Stimulated activated CD4-positive, alpha-beta T cell treated with anti-CD3 and anti-CD28 coated beads, Interleukin-1b, Interleukin-23, amount 100 ng/mL, for 1 hour (primary cell): ENCODE results near the gene INPP5A.
"Not testable (repeated sequence)": the region's sequence is repeated elsewhere in the genome, so short reads cannot be mapped to it uniquely, and the experiment has no call there.

Experiments used
- DNase-seq, 2 donors: peaks; one replicate each; pipeline ENCODE4 v3.0.0-alpha.2; 2020; ENCODE audit warnings: low read depth in 2 of 2

The INPP5A gene

DNA sequence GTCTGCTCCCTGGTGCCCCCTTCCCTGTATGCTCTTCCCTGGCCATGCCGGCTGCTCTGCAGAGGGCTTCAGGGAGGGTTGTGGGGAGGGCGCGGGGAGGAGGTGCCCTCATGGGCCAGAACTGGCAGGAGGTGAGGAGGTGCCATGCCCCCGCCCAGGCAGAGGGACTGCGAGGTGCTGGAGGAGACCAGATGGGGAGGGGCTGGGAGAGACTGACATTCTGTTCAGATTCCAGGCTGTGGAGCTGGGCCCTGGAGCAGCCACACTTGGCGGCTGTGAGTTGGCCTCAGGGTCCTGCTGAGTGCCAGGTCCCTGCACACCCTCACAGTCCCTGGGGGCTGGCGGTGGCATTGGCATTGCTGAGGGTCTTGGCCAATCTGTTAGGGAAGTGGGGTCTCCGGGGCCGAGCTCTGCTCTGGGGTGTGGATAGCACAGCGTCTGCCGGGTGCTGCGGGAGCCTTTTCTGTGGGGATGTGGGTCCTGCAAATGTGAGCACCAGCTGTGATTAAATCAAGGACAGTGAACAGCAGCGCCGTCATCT, 25.4 kb downstream of the INPP5A start:
- DNase-seq = no peak

DNA sequence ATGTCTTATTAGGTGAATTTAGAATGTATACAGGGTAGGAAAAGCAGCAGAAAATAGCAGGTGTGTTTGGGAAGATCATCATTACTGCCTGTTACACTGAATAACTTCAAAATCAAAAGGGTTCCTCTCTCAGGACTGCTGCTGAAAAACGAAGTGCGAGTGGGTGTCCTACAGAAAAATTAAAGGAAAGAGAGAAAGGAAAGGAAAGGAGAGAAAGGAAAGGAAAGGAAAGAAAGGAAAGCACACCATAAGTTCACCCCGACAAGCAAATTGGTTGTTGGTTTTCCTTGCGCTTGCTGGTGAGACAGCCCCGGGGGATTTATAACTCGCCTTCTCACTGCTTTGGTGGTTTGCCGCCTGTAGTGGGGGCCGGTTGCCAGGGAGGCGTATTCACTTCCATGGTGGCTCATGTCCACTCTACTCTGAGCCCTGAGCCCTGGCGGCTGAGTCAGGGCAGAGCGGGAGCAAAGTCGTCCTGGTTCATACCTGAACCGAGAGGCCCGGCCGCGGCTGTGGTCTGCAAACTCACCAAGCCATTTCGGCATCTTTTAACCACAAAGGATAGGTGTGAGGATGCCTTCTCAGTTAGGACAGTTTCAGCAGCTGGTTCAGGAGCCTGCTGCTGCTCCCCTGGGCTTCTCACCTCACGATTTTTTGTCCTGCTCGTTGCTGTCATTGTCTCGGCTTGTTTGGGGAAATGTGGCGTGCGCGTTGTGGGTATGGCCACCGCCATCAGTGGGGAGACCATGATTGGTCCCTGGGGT, 26.1 kb downstream of the INPP5A start:
- DNase-seq = no peak

DNA sequence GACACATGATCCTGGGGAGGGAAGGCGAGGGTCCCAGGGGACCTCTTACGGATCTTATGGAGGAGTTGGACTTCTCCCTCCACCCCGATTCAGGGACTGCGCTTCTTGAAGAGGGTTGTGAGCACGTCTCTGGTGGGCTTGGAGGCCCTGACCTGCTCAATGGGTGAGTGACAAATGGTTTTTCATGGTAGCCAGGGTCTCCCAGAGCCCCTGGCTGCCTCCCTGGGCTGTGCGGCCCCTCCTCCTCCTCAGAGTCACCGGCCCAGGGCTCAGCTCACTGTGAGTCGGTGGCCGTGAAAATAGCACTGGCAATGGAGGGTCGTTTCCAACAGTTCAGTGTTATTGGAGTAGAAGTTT, 26.6 kb downstream of the INPP5A start:
- no peak for DNase-seq

DNA sequence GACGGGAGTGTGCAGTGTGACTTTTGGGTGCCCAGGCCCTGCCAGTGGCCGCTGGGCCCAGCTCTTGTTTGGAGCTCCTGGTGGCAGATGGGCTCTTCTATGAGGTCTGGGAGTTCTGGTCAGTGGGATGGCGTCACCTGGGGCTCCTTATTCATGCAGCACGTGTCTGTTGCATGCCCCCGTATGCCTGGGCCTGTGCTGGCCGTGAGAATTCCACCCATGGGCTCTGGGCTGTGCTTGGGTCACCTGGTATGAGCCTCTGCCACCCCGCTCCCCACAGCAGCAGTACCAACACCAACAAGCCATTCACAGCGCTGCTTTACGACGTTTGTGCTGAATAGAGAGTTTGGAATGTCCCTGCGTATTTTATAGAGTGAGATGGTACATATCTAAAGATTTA, 27.1 kb downstream of the INPP5A start:
- DNase-seq = no peak

DNA sequence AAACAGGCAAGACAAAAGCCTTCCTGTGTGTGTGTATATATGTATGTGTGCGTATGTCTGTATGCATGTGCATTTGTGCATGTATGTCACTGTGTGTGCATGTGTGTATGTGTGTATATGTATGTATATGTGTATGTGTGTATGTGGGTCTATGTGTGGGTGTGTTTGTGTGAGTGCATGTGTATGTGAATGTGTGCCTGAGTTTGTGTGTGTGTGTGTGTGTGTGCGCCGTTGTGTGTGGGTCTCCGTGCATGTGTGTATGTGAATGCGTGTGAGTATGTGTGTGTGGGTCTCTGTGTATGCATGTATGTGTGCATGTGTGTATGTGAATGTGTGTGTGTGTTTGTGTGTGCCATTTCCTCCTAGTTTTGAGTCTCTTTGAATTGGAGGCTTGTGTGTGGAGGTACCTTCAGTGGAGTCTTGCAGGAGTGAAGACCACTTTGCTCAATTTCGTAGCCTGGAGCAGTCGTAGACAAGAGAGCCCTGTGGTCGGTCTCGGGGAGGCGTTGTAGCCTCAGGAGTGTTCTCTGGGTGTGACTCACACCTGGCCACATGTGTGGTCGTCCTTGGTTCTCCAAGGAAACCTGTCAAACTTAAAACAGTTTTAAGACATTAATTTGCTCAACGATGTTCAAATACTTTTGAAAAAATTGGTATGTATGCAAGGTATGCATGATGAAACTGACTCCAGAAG, 28.1 kb downstream of the INPP5A start:
- DNase-seq = no peak

DNA sequence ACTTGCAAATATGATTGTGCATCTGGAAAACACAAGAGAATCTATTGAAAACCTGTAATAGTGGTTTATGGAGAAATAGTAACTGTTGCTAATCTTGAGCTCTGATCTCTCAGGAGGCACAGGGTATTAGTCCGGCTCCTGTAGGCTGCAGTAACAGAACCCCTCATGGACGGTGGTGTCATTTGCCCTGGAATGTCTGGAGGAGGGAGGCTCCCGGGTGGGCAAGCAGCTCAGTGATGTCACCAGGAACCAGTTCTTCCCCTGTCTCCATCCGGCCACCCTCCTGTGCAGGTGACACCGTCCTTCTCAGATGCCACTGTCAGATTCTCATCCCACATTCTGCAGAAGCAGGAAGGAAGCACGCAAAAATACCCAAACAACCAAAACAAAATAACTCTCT, 29.3 kb downstream of the INPP5A start:
- no peak for DNase-seq

DNA sequence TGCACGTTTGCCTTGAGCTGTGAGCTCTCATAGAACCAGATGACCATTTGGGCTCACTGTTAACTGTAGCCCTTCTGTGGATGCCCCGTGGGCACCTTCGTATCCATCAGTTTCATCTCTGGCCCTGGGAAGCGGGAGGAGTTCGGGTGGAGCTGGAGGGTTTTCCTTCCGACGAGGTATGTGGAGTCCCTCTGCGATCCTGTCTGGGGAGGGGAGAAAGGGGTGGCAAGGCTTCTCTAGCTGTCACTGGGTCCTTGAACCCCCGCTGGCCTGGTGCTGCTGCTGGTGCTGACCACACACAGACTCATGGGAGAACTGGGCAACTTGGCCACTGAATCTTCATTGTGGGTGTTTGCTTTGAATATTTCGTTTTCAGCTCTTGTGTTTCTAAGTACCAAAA, 32.7 kb downstream of the INPP5A start:
- no peak for DNase-seq

DNA sequence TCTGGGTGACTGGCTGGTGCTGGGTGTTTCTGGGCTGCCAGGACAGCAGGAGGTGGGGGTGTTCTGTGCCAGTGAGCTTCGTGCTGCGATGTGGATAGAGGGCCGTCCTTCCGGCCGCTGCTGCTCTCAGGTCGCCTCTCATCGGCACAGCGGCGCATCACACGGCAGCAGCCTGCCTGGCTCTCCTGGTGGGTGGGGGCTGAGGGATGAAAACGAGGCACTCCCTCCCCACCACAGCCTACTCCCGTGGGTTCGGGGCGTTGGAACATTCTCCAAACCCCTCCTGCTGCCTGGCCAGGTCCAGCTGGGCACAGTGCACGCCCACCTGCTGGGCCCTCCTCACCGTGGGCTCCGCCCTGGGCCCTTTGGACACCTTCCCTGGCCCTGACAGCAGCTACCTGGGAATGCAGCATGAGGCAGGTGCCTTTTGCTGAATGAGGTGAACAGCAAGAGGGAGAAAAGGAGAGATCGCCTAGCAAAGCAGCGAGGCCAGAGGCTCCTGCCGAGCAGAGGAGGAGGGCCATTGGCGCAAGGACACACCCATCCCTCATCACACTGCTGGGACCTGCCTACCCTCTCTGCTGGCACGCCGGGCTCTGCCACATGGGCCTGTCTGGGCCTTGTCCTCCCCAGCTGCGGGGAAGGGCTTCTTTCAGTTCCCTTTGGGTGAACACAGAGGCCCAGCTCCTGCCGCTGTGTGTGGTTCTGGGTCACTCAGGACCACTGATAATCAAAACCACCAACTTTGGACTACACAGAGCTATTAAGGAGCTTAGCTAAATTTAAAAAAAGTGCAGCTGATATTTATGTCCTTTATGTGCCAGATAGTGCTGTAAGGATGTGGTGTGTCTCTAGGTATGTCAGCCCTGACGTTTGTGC, 33.4 kb downstream of the INPP5A start:
- DNase-seq = no peak

DNA sequence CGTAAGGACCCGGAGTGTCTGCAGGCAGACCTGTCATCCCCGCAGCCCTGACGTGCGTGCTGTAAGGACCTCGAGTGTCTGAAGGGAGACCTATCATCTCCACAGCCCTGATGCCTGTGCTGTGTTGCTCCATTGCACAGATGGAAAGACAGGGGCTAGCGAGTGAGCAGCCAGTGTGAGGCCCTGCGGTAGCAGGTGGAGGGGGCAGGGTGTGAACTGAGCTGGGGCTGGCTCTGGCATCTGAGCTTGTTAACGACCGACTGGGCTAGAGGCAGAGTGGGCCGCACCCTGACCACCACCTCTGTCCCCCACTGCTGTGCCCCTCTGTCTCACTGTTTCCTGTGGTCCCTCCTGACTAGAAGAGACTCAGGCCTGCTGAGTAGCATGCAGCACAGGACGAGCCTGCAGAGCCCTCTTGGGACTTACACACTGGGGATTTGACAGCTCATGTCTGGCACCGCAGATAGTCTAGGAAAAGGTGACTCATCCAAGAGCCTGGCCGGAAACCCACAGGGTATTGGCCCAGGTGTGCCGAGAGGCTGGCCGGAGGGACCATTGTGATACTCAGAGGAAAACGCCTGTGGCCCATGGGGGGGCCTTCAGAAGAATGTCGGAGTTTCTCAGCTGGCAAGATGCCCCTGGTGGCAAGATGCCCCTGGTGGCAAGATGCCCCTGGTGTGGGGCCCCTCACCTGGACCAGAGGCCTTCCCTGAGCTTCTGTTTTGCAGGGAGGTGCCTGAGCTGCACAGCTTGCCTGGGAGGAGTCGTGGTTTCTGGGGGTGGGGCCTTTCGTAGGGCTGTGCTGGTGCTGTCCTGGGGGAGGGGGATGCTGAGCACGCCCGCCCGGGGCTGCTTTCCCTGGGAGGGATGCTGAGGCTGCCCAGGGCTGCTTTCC, 34.3 kb downstream of the INPP5A start:
- peak in 1 of 2 donors; percentile 34 for DNase-seq

DNA sequence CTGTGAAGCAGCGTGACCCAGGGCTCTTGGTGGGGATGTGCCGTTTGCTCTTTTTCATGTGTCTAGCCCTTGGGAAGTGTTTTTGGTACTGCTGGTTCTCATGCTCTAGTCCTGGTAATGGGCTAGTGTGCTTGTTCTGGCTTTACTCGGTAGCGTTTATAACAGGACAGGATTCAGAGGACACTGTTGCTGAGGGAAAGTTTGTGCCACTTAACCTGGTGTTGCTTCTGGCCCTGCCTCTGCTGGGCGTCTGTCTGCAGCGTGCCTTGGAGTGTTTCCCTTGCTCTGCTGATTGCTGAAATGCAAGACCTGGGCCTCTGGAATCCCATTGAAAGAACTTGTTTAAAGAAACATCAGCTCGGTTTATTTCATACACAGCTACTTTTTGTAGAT, 35.0 kb downstream of the INPP5A start:
- DNase-seq = no peak

DNA sequence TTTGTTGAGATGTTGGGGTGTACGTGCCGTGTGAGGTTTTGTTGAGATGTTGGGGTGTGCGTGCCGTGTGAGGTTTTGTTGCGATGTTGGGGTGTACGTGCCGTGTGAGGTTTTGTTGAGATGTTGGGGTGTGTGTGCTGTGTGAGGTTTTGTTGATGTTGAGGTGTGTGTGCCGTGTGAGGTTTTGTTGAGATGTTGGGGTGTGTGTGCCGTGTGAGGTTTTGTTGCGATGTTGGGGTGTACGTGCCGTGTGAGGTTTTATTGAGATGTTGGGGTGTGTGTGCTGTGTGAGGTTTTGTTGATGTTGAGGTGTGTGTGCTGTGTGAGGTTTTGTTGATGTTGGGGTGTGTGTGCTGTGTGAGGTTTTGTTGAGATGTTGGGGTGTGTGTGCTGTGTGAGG, 35.4 kb downstream of the INPP5A start:
- DNase-seq = not testable (repeated sequence)

DNA sequence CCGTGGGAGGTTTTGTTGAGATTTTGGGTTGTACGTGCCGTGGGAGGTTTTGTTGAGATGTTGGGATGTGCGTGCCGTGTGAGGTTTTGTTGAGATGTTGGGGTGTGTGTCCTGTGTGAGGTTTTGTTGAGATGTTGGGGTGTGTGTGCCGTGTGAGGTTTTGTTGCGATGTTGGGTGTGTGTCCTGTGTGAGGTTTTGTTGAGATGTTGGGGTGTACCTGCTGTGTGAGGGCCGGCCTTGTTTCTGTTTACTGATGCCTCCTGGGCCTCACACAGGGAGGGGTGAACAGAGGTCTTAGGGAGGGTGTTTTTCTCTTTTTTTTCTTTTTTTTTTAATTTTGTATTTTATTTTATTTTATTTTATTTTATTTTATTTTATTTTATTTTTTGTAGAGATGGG, 36.7 kb downstream of the INPP5A start:
- no peak for DNase-seq

DNA sequence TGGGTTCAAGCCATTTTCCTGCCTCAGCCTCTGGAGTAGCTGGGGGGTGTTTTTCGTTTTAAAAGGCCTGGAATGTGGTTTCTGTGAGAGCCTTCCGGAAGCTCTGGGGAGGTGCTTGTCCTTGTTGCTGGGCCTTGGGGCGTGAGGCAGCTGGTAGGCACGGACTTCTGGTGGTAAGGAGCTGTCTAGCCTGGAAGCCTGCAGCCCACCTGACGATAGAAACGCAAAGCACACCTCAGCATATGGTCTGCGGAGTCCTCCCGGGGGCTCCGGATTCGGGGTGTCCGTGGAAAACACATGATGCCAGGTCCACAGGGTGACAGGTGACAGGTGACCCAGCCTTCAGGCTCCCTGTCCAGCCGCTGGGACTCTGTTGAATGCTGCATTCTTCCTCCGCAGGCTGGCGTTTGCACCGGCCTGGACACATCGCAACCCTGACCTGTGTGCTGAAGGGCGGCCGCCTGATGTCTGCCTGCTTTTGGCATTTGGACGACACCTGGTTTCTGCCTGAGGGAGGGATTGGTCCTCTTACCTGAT, 37.3 kb downstream of the INPP5A start:
- DNase-seq = no peak

DNA sequence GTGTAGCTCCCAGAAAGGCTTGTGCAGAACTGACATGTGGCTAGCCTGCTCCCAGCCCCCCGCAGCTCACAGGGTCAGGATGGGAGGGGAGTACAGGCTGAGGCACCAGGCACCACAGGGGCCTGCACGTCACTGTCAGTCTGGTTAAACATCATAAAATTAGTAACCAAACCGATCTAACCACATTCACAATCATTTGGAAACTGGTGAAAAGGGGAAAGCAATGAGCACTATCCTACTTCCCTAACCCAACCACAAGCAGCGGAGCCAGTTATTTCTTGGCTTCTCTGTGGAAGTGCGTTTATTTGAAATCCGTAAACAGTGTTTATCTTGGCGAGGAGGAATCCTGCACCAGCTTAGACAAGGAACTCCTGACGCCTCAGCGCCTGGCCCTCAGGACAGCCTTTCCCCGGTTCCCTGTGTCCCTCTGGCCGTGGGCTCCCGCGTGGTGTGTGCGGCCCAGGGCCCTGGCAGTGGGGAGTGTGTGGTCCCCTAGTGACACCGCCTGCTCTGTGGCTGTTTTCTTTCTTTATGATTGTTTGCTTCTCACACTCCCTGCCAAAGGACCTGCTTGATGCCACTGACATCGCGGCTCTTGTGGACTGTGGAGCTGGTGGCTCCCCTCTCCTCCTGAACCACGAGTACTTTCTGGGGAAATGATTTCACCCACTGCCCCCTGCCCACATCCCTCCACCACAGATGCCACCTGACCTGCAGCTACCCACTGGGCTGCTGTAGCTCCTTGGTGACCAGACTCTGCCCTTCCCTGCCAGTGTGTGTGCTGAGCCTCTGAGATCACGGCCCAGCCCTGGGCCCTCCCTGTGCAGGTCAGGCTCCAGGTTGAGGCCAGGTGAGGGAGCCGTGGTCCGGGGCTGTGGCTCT, 38.0 kb downstream of the INPP5A start:
- no peak for DNase-seq

DNA sequence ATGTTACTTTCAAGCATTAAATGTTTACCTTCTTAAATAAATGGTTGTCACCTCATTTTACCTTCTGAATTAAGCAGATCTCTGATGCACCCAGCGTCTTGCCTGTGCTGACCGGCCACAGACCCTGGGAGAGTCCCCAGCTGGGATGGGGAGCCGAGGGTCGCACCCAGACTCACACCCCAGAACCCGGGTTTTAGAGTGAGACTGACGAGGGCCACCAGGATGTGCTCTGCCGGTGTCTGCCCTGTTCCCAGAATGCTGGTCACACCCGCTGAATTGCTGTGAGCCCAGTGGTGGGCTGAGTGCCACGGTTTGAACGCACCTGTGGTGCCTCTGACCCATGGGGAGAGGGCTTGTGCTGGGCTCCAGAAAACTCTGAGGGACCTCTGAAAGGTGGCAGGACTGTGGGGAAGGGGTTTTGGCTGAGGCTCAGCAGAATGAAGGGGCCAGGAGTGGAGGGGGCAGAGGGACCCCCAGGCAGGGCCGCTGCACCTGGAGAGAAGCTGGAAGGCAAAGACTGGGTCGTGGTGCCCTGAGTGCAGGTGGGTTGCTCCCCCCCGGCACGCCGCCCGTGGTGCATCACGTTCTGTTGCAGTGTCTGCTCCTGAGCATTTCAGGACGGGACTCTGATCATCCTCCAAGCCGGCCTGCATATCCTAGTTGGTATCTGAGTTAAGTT, 39.2 kb downstream of the INPP5A start:
- no peak for DNase-seq

DNA sequence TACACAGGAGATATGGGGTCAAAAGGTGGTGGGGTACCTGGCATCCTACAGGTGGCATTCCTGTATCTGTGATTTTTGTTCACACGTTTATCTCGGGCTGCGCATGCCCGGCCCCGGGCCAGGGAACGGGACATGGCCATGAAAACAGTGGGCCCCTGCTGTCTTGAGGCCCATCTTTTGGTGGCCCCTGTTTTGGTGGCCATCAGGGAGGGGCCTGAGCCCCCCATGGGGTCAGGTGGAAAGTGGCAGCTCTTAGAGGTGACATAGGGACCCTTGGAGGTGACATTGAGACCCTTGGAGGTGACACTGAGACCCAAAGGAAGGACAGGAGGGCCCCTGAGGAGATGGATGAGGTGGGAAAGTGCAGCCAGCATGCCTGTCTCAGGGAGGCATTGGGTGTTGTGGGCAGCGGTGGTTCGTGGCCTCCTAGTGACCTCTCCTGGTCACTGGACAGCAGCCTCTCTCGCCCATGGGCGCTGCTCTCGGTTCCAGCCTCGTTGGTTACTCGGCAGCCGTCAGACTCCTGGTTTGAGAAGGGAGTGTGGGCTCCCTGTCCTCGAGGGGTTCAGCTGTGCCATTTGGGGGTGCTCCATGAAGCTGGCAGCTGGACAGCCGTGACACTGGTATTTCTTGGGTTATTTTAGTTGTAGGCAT, 39.9 kb downstream of the INPP5A start:
- DNase-seq = no peak

DNA sequence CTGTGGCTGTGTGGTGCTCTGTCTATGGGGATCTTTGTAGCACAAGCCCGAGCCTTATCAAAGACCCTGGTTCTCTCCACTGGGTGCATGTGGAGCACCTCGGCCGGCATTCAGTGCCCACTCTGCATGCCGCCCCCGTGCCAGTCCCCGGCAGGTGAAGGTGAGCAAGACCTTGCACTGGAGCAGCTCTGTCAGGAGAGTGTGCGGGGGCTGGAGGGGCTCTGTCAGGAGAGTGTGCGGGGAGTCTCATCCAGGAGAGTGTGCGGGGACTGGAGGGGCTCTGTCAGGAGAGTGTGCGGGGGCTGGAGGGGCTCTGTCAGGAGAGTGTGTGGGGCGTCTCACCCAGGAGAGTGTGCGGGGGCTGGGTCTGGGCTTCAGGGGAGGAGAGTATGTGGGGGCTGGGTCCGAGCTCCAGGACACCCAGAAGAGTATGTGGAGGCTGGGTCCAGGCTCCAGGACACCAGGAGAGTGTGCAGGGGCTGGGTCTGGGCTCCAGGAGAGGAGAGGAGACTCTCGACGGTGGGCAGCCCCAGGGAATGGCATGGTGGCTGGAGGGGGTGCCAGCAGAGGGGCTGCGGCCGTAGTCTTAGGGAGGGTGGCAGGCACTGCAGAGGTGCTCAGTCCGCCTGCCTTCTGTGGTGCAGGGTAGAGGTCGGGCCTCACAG, 40.8 kb downstream of the INPP5A start:
- DNase-seq = no peak
